ENCODE measurements around the gene LIMD2.

- TF ChIP-seq, protein P1, sequence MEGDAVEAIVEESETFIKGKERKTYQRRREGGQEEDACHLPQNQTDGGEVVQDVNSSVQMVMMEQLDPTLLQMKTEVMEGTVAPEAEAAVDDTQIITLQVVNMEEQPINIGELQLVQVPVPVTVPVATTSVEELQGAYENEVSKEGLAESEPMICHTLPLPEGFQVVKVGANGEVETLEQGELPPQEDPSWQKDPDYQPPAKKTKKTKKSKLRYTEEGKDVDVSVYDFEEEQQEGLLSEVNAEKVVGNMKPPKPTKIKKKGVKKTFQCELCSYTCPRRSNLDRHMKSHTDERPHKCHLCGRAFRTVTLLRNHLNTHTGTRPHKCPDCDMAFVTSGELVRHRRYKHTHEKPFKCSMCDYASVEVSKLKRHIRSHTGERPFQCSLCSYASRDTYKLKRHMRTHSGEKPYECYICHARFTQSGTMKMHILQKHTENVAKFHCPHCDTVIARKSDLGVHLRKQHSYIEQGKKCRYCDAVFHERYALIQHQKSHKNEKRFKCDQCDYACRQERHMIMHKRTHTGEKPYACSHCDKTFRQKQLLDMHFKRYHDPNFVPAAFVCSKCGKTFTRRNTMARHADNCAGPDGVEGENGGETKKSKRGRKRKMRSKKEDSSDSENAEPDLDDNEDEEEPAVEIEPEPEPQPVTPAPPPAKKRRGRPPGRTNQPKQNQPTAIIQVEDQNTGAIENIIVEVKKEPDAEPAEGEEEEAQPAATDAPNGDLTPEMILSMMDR (conservative IDR thresholded peaks at IDR 0.05 in 1 of 2, IDR thresholded peaks at IDR 0.05 in 1 of 2; ENCODE audit: low read depth in 1 of 2, low read length in 2 of 2), result no peak
- no peak for TF ChIP-seq EZH2 (IDR thresholded peaks at IDR 0.05; ENCODE audit: low read length, missing control alignments)
Observed at GRCh38 chr17:63704836-63705235, 4.9 kb upstream of the LIMD2 start.

Measured in fibroblast of lung (primary cell).